Endothelial cell of umbilical vein (primary cell): ENCODE data around the gene CA11. TPM values are rescaled to one million over a fixed set of nuclear protein-coding genes. Genes with fewer than 3 reads are reported as not detected.

Source experiments
- BruUV-seq: library from RNA; stranded (reverse); fragments of 400-500 nt; replicated peaks from 2 replicates; lab custom pipeline; 2021; lab: Mats Ljungman, UMichigan
- CTCF ChIA-PET: fragments of 300-600, 350-600 bp; sonication (Branson Sonifier 250); formaldehyde crosslinking; loops from one replicate; lab custom pipeline; 2021; ENCODE audit warnings: antibody characterized with exemption, inconsistent platforms; lab: Charles Lee
- POLR2A ChIA-PET: fragments of 300-600, 350-600 bp; sonication (Branson Sonifier 250); formaldehyde crosslinking; loops from one replicate; lab custom pipeline; 2021; ENCODE audit warnings: antibody characterized with exemption, inconsistent platforms; lab: Charles Lee
- DNase-seq: peaks from one replicate; pipeline ENCODE4 v3.0.0-alpha.2; 2011; ENCODE audit warnings: low read depth, low spot score
- FAIRE-seq: peaks from 2 replicates; lab custom pipeline; 2011; peaks lifted over from hg19 to GRCh38; lab: Jason Lieb, UNC
- H2AFZ ChIP-seq: 2 replicates; pipeline ENCODE4 v1.6.0; 2012; ENCODE audit warnings: low read depth, low read length, control low read depth, inconsistent platforms
- H3K27ac ChIP-seq: 2 replicates; pipeline ENCODE4 v1.5.1; 2011; ENCODE audit warnings: low read depth, mild to moderate bottlenecking, control low read depth, low read length, moderate library complexity; ENCODE audit not compliant: insufficient read depth
- H3K27me3 ChIP-seq, 2 experiments: 2 replicates each; pipeline versions ENCODE4 v1.6.0 to v1.6.1; 2011; ENCODE audit warnings: low read length in 2 of 2, mixed read lengths in 1 of 2; ENCODE audit not compliant: control insufficient read depth in 2 of 2, insufficient read depth in 2 of 2
- H3K36me3 ChIP-seq, 2 experiments: 2 replicates in 1 of 2; 3 replicates in 1 of 2; pipeline ENCODE4 v1.5.1; 2011; ENCODE audit warnings: low read length in 2 of 2, mild to moderate bottlenecking in 1 of 2, moderate library complexity in 1 of 2; ENCODE audit not compliant: control insufficient read depth in 2 of 2, insufficient read depth in 2 of 2; ENCODE audit errors: extremely low read depth in 1 of 2
- H3K4me1 ChIP-seq: 3 replicates; pipeline ENCODE4 v1.5.1; 2011; ENCODE audit warnings: mild to moderate bottlenecking, low read length; ENCODE audit not compliant: control insufficient read depth, insufficient read depth; ENCODE audit errors: extremely low read depth
- H3K4me2 ChIP-seq: 2 replicates; pipeline ENCODE4 v1.6.1; 2011; ENCODE audit warnings: low read length, control low read depth, mixed read lengths; ENCODE audit not compliant: insufficient read depth
- H3K4me3 ChIP-seq, 3 experiments: fragments of 200-600 bp in 1 of 3; sonication (generic), shearing (Covaris generic) in 1 of 3; replicated peaks in 1 of 3; 2 replicates each; pipeline ENCODE4 v1.5.1; 2011 to 2016; ENCODE audit warnings: control low read depth in 3 of 3, low read length in 3 of 3, mild to moderate bottlenecking in 2 of 3, inconsistent platforms in 1 of 3, low read depth in 1 of 3, moderate library complexity in 1 of 3; ENCODE audit not compliant: insufficient read depth in 1 of 3
- H3K79me2 ChIP-seq: 2 replicates; pipeline ENCODE4 v1.6.0; 2012; ENCODE audit warnings: low read length, inconsistent platforms; ENCODE audit not compliant: control insufficient read depth, insufficient read depth
- H3K9ac ChIP-seq: replicated peaks from 2 replicates; pipeline ENCODE3; 2011; ENCODE audit warnings: low read length, control low read depth; ENCODE audit not compliant: insufficient read depth; ENCODE audit errors: extremely low read depth
- H3K9me1 ChIP-seq: replicated peaks from 3 replicates; pipeline ENCODE4 v1.6.0; 2011; ENCODE audit warnings: mild to moderate bottlenecking, low read length; ENCODE audit not compliant: control insufficient read depth, insufficient read depth; ENCODE audit errors: extremely low read depth
- H3K9me3 ChIP-seq: replicated peaks from 2 replicates; pipeline ENCODE4 v1.5.1; 2012; ENCODE audit warnings: low read length, inconsistent platforms; ENCODE audit not compliant: control insufficient read depth, insufficient read depth
- H4K20me1 ChIP-seq: replicated peaks from 2 replicates; pipeline ENCODE3; 2011; ENCODE audit warnings: mild to moderate bottlenecking, low read length; ENCODE audit not compliant: control insufficient read depth, insufficient read depth; ENCODE audit errors: extremely low read depth
- EZH2 ChIP-seq: IDR thresholded peaks from 2 replicates; pipeline ENCODE4 v1.6.1; 2012; ENCODE audit warnings: borderline replicate concordance, low read depth, mild to moderate bottlenecking, moderate library complexity, low read length, inconsistent platforms; ENCODE audit not compliant: severe bottlenecking
- FOS ChIP-seq: IDR thresholded peaks from 2 replicates; pipeline ENCODE4 v1.6.1; 2011; ENCODE audit warnings: mild to moderate bottlenecking, low read length, moderate library complexity, borderline replicate concordance; ENCODE audit not compliant: insufficient read depth
- GATA2 ChIP-seq: IDR thresholded peaks from 2 replicates; pipeline ENCODE4 v1.7.0; 2011; ENCODE audit warnings: low read depth, mild to moderate bottlenecking, moderate library complexity, mixed read lengths, low read length; ENCODE audit not compliant: insufficient read length, insufficient read depth
- JUN ChIP-seq: IDR thresholded peaks from 2 replicates; pipeline ENCODE4 v1.6.1; 2011; ENCODE audit warnings: borderline replicate concordance, low read depth; ENCODE audit not compliant: insufficient read length, insufficient read depth
- MYC ChIP-seq: IDR thresholded peaks from one replicate; pipeline ENCODE4 v1.6.1; 2011; ENCODE audit warnings: mild to moderate bottlenecking, low read depth, low read length
- POLR2A ChIP-seq: IDR thresholded peaks from 2 replicates; pipeline ENCODE4 v1.6.1; 2012; ENCODE audit warnings: low read depth, mild to moderate bottlenecking, control low read depth, low read length
- POLR2AphosphoS5 ChIP-seq: IDR thresholded peaks from 2 replicates; pipeline ENCODE4 v1.6.1; 2012; ENCODE audit warnings: low read depth, mild to moderate bottlenecking, control low read depth, low read length, moderate library complexity; ENCODE audit not compliant: insufficient read depth
- dilution Hi-C: fragments of 300-500 bp; cut with MboI; formaldehyde crosslinking; loops from one replicate; pipeline ENCODE4 v1.15.0; 2019; ENCODE audit warnings: low sequenced_read_pairs; ENCODE audit not compliant: extremely low pct_ligation_motif_present
- intact Hi-C: fragments of 100-400 bp; cut with micrococcal nuclease; formaldehyde crosslinking; loops from one replicate; pipeline ENCODE4 v1.10.0; 2022
- polyA plus RNA-seq, 4 experiments: library from polyadenylated mRNA; depleted of rRNA in 3 of 4; stranded (reverse) in 3 of 4; unstranded in 1 of 4; fragments of >200 nt; gene quantifications; 2 replicates each; pipeline versions ENCODE4 v1.2.1 to v1.2.3, GENCODE V29; 2011 to 2012; ENCODE audit warnings: missing spikeins in 1 of 4
- total RNA-seq: library from RNA; stranded (reverse); gene quantifications from 2 replicates; pipeline ENCODE4 v1.2.3, GENCODE V29; 2021
- TF ChIP-seq, protein P1 (sequence below), 2 donors: IDR thresholded peaks; 1 replicate in 1 of 2; 2 replicates in 1 of 2; pipeline ENCODE4 v1.5.1; 2011; ENCODE audit warnings: low read length in 2 of 2, mild to moderate bottlenecking in 2 of 2, moderate library complexity in 2 of 2, control low read depth in 1 of 2, inconsistent platforms in 1 of 2, low read depth in 1 of 2; ENCODE audit not compliant: insufficient read depth in 1 of 2; ENCODE audit errors: extremely low read depth in 1 of 2
- TF ChIP-seq, protein P2 (sequence below): IDR thresholded peaks from 2 replicates; pipeline ENCODE4 v1.6.1; 2011; ENCODE audit not compliant: insufficient read depth, insufficient read length

The CA11 gene
- total and polyA plus RNA-seq, 2 donors (not counting 3 experiments of a cell fraction or from before 2014, with no cell fraction given), result 2.8 to 4.7 TPM

DNA sequence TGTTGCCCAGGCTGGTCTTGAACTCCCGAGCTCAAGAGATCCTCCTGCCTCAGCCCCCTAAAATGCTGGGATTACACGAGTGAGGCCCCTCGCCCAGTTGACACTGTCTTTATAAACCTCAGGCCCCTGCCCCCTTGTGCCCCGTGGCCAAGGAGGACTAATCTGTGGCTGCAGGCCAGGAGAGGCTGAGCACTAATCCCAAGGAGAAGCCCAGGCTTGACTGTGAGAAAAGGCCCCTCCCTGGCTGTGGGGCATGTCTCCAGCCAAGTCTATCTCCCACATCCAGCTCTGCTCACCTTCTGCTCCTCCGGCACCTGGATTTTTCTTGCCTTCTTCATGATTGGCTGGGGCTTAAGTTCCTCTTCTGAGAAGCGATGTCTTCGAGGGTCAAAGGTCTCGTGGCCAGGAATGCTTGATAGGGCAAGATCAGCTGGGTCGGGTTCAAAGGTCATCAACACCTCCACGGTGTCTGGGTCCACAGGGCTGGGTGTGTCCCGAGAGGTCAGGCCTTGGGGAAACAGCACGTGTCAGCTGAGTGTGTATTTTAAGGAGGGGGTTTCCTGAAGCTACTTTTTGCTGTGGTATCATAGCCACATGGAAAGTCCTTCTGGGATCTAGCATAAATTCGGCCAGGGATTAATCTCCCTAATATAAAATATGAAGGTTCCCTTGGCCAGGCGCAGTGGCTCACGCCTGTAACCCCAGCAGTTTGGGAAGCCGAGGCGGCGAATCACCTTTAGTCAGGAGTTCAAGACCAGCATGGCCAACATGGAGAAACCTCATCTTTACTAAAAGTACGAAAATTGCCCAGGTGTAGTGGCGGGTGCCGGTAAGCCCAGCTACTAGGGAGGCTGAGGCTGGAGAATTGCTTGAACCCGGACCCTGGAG is 12.6 kb downstream of the CA11 start:
- H3K79me2 ChIP-seq, result no peaks in the 10 kb centered on the region
- no peaks in the 10 kb centered on the region for H4K20me1 ChIP-seq
- CTCF ChIA-PET, result interaction anchor here (1.0 to 1.1 kb wide), 2 partner anchors 10 to 13 kb away, joined by 3 to 4 read pairs; partner anchors contain the start of gene CA11
- H3K9me1 ChIP-seq, result no peaks in the 10 kb centered on the region
- no peak overlapping the region for H3K4me3 ChIP-seq
- H3K4me2 ChIP-seq, result no peak overlapping the region
- no peaks in the 10 kb centered on the region for H3K9me3 ChIP-seq
- FAIRE-seq, result no peak
- no peak for TF ChIP-seq POLR2A
- POLR2A ChIA-PET, result interaction anchor here (0.9 kb wide), 1 partner anchor 14 kb away, joined by 4 read pairs; the partner anchor contains the start of genes RPL18 and SPHK2
- H3K9ac ChIP-seq, result no peak overlapping the region
- no TSS peak for BruUV-seq
- H3K4me1 ChIP-seq, result peaks cover 36% of the 10 kb centered on the region
- H3K36me3 ChIP-seq, result no peaks in the 10 kb centered on the region
- no peak for DNase-seq
- intact Hi-C loops, result loop anchor here (10.0 kb wide), 1 partner anchor 361 kb away; the partner anchor contains the start of genes GYS1 and RUVBL2
- dilution Hi-C loops, result no loop called here
- peaks cover 3 to 11% of the 10 kb centered on the region in 2 experiments for H3K27me3 ChIP-seq
- H3K27ac ChIP-seq, result no peak overlapping the region
- no peak overlapping the region for H2AFZ ChIP-seq

DNA sequence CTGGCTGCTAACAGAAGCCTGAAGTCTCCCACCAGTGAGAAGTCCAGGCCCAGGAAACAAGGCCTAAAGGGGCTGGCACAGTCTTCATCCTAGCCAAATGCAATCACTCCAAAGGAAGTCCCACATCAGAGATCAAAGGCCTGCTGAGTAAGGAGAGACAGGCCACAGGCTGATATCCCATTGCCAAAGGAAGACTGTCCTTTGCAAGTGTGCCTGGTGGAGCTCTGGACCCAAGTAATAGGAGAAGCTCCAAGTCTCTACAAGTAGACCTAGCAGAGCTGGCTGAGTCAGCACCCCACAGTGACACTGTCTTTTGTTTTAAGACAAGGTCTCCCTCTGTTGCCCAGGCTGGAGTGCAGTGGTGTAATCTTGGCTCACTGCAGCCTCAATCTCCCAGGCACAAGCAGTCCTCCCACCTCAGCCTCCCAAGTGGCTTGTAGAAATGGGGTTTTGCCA is 13.3 kb downstream of the CA11 start:
- DNase-seq, result no peak
- dilution Hi-C loops, result no loop called here
- H3K4me3 ChIP-seq, result no peak overlapping the region
- H3K9me1 ChIP-seq, result no peaks in the 10 kb centered on the region
- H4K20me1 ChIP-seq, result no peaks in the 10 kb centered on the region
- ChIA-PET POLR2A (no interaction called here), CTCF (interaction anchor here (1.1 kb wide), 1 partner anchor 9 kb away, joined by 4 read pairs; no protein-coding TSS in a partner anchor)
- no peaks in the 10 kb centered on the region for H3K36me3 ChIP-seq
- BruUV-seq, result no TSS peak
- no peak overlapping the region for H2AFZ ChIP-seq
- peaks cover 3 to 11% of the 10 kb centered on the region in 2 experiments for H3K27me3 ChIP-seq
- no peak for FAIRE-seq
- H3K4me1 ChIP-seq, result peaks cover 33% of the 10 kb centered on the region
- H3K9me3 ChIP-seq, result no peaks in the 10 kb centered on the region
- no peak overlapping the region for H3K4me2 ChIP-seq
- no peak for TF ChIP-seq EZH2
- TF ChIP-seq POLR2AphosphoS5, result no peak
- TF ChIP-seq, protein P1, sequence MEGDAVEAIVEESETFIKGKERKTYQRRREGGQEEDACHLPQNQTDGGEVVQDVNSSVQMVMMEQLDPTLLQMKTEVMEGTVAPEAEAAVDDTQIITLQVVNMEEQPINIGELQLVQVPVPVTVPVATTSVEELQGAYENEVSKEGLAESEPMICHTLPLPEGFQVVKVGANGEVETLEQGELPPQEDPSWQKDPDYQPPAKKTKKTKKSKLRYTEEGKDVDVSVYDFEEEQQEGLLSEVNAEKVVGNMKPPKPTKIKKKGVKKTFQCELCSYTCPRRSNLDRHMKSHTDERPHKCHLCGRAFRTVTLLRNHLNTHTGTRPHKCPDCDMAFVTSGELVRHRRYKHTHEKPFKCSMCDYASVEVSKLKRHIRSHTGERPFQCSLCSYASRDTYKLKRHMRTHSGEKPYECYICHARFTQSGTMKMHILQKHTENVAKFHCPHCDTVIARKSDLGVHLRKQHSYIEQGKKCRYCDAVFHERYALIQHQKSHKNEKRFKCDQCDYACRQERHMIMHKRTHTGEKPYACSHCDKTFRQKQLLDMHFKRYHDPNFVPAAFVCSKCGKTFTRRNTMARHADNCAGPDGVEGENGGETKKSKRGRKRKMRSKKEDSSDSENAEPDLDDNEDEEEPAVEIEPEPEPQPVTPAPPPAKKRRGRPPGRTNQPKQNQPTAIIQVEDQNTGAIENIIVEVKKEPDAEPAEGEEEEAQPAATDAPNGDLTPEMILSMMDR (IDR thresholded peaks at IDR 0.05; ENCODE audit: extremely low read depth in 1 of 2, insufficient read depth in 1 of 2, low read depth in 1 of 2, low read length in 2 of 2), result no peak
- TF ChIP-seq, protein P2, sequence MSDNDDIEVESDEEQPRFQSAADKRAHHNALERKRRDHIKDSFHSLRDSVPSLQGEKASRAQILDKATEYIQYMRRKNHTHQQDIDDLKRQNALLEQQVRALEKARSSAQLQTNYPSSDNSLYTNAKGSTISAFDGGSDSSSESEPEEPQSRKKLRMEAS, result no peak
- no peak for TF ChIP-seq FOS
- TF ChIP-seq GATA2, result no peak
- TF ChIP-seq POLR2A, result no peak
- no peak for TF ChIP-seq JUN
- TF ChIP-seq MYC, result no peak
- no peak overlapping the region for H3K9ac ChIP-seq
- intact Hi-C loops, result loop anchor here (10.0 kb wide), 1 partner anchor 362 kb away; the partner anchor contains the start of genes GYS1 and RUVBL2
- H3K27ac ChIP-seq, result no peak overlapping the region
- H3K79me2 ChIP-seq, result no peaks in the 10 kb centered on the region
